Astrocyte of the spinal cord (primary cell): Measurements from ENCODE around the gene NEMP2.
"Not testable (repeated sequence)": the region's sequence is repeated elsewhere in the genome, so short reads cannot be mapped to it uniquely, and the experiment has no call there.

Experiments
- DNase-seq: peaks from one replicate; pipeline ENCODE4 v3.0.0; 2011; ENCODE audit warnings: low read depth, low spot score
- H3K4me3 ChIP-seq: 2 replicates; pipeline ENCODE4 v1.5.1; 2011; ENCODE audit warnings: low read depth, mild to moderate bottlenecking, low read length, moderate library complexity
- CTCF ChIP-seq: IDR thresholded peaks from 2 replicates; pipeline ENCODE4 v1.5.1; 2012; ENCODE audit warnings: low read depth, mild to moderate bottlenecking, low read length, inconsistent platforms
- in situ Hi-C: cut with HindIII; loops from 2 replicates; pipeline ENCODE4 v1.10.0; 2017; ENCODE audit warnings: low sequenced_read_pairs

Gene NEMP2

GRCh38 chr2:190512539-190513095, 21.9 kb downstream of the NEMP2 start:
- no peak for TF ChIP-seq CTCF
- in situ Hi-C loops = no loop called here
- H3K4me3 ChIP-seq = no peak overlapping the region
- no peak for DNase-seq

- H3K4me3 ChIP-seq = no peak overlapping the region
- peak; percentile 50 for TF ChIP-seq CTCF
- in situ Hi-C loops = no loop called here
- peak; percentile 53 for DNase-seq
Measured at GRCh38 chr2:190511104-190511503, 23.4 kb downstream of the NEMP2 start.

- DNase-seq, H3K4me3 ChIP-seq, in situ Hi-C loops: not testable (repeated sequence)
Measured at GRCh38 chr2:190509895-190510294, 24.6 kb downstream of the NEMP2 start.

- DNase-seq = no peak
- in situ Hi-C loops = no loop called here
- TF ChIP-seq CTCF = no peak
- H3K4me3 ChIP-seq = no peak overlapping the region
Measured at GRCh38 chr2:190507135-190507534, 27.4 kb downstream of the NEMP2 start.

- in situ Hi-C loops = no loop called here
- no peak overlapping the region for H3K4me3 ChIP-seq
- no peak for DNase-seq
- no peak for TF ChIP-seq CTCF
Measured at GRCh38 chr2:190506666-190507065, 27.9 kb downstream of the NEMP2 start.

GRCh38 chr2:190505696-190506095, 28.8 kb downstream of the NEMP2 start:
- TF ChIP-seq CTCF = no peak

GRCh38 chr2:190504912-190505311, 29.6 kb downstream of the NEMP2 start:
- no peak for TF ChIP-seq CTCF
- no peak overlapping the region for H3K4me3 ChIP-seq
- in situ Hi-C loops = no loop called here
- DNase-seq = no peak

More at GRCh38 chr2:190505696-190506095, 28.8 kb downstream of the NEMP2 start:
- no peak for DNase-seq
- in situ Hi-C loops = no loop called here
- H3K4me3 ChIP-seq = no peak overlapping the region
